Activated T-cell treated with anti-CD3 and anti-CD28 coated beads, Interleukin-2, amount 50 U/mL, for 4 hours (primary cell): ENCODE results near the gene SH3BP4. TPM values are rescaled to one million over a fixed set of nuclear protein-coding genes. Genes with fewer than 3 reads are reported as not detected.

Source experiments
- ATAC-seq, 2 donors: fragments of 200-7000 bp; cut with Tn5 transposase; one replicate each; pipeline ENCODE4 v1.10.0; 2021
- DNase-seq: peaks from one replicate; pipeline ENCODE4 v3.0.0-alpha.2; 2020
- H3K27me3 Mint-ChIP-seq: one replicate; pipeline ENCODE4 v1.8.0; 2021; ENCODE audit warnings: low read depth, mixed read lengths
- H3K36me3 Mint-ChIP-seq: one replicate; pipeline ENCODE4 v1.8.0; 2022; ENCODE audit warnings: mixed read lengths; ENCODE audit not compliant: insufficient read depth
- H3K4me1 Mint-ChIP-seq: one replicate; pipeline ENCODE4 v1.8.0; 2021; ENCODE audit warnings: low read depth, mixed read lengths
- H3K4me3 Mint-ChIP-seq: one replicate; pipeline ENCODE4 v1.8.0; 2021; ENCODE audit warnings: mild to moderate bottlenecking, moderate library complexity, mixed read lengths
- H3K9me3 Mint-ChIP-seq: one replicate; pipeline ENCODE4 v1.8.0; 2021; ENCODE audit warnings: mixed read lengths
- total RNA-seq, 3 donors: library from RNA; stranded (reverse); gene quantifications; one replicate each; pipeline ENCODE4 v1.2.1, GENCODE V29; 2021

Gene SH3BP4
- total RNA-seq: under 1 TPM; 0.18 to 0.46 (median 0.30) TPM

- ATAC-seq (peak; percentile 57 to 65), DNase-seq (no peak)
- peak within 1 kb of the TSS; percentile 77 for H3K4me3 Mint-ChIP-seq
- H3K36me3 Mint-ChIP-seq: no peaks in the 10 kb centered on the region
- peaks cover 78% of the 10 kb centered on the region for H3K27me3 Mint-ChIP-seq
- H3K4me1 Mint-ChIP-seq: peaks cover 12% of the 10 kb centered on the region
- H3K9me3 Mint-ChIP-seq: no peaks in the 10 kb centered on the region
These were observed at the start of gene SH3BP4 for GRCh38 chr2:234951664-234952269. Gene SH3BP4, plus strand, starts transcription at chr2:234952017. Its CDS starts 82,986 bp downstream, at chr2:235035003.

DNA sequence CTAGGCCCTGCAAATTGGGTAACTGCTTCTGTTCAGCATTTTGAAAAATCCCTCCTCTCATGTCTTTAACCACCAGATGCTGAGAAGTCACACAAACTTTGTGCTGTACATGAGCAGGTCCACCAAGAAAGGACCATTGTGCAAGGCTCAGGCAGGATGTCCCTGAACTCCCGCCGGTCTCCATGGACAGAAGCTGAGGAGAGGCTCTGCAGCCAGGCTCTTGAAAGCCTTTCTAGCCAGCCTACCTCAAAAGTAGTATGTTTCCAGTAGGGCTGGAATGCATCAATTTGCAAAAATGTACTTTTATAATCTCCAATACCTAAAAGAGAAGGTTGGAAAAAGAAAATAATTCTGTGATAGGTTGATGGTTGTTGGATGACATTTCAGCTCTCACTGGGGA is 47.0 kb upstream of the SH3BP4 start:
- Mint-ChIP-seq H3K27me3 (no peaks in the 10 kb centered on the region), H3K4me1 (no peaks in the 10 kb centered on the region), H3K4me3 (no peak overlapping the region), H3K9me3 (no peaks in the 10 kb centered on the region), H3K36me3 (no peaks in the 10 kb centered on the region)
- DNase-seq (no peak), ATAC-seq (no peak)

- ATAC-seq: no peak
- H3K9me3 Mint-ChIP-seq: no peaks in the 10 kb centered on the region
- no peak overlapping the region for H3K4me3 Mint-ChIP-seq
- DNase-seq: no peak
- H3K36me3 Mint-ChIP-seq: no peaks in the 10 kb centered on the region
- no peaks in the 10 kb centered on the region for H3K27me3 Mint-ChIP-seq
- H3K4me1 Mint-ChIP-seq: no peaks in the 10 kb centered on the region
These were observed 46.1 kb upstream of the SH3BP4 start for GRCh38 chr2:234905547-234906265.

GRCh38 chr2:234910186-234910679 is 41.6 kb upstream of the SH3BP4 start:
- DNase-seq (no peak), ATAC-seq (no peak)
- no peaks in the 10 kb centered on the region for H3K36me3 Mint-ChIP-seq
- no peak overlapping the region for H3K4me3 Mint-ChIP-seq
- H3K27me3 Mint-ChIP-seq: peaks cover 5% of the 10 kb centered on the region
- no peaks in the 10 kb centered on the region for H3K9me3 Mint-ChIP-seq
- no peaks in the 10 kb centered on the region for H3K4me1 Mint-ChIP-seq

DNA sequence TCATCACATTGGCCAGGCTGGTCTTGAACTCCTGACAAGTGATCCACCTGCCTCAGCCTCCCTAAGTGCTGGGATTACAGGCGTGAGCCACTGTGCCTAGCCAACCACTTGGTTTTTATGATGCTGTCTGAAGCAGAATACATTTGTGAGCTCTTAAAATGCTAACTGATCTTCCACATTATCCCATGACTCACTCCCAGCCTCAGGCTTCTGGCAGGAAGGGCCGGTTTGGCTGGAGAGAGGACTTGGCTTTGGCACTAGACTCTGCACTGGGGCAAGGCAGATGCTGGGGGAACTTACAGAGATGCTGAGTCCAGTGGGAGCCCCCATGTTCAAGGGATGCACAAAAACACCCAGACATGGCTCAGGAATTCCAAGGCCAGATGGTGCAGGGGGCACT is 40.5 kb upstream of the SH3BP4 start:
- Mint-ChIP-seq H3K9me3 (no peaks in the 10 kb centered on the region), H3K4me1 (no peaks in the 10 kb centered on the region), H3K4me3 (no peak overlapping the region), H3K36me3 (no peaks in the 10 kb centered on the region), H3K27me3 (peaks cover 5% of the 10 kb centered on the region)
- no peak for ATAC-seq
- DNase-seq: no peak

DNA sequence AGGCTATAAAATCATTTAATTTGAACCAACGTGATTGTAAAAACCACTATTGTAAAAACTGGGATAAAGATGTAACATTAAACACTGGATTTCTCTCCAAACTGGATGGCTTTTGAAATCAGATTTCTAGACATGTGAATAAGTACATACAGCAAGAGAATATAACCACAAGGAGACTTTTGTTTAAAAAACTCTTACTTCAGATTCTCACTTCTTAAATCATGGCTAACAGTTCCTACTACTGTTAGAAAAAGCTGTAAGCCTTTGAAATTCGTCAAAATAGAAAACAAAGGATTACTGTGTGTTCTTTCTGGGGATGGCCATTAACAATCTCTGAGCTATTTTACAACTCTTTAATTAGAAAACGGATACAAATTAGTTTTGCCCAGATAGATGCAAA is 39.4 kb upstream of the SH3BP4 start:
- DNase-seq (no peak), ATAC-seq (no peak)
- H3K36me3 Mint-ChIP-seq: no peaks in the 10 kb centered on the region
- no peaks in the 10 kb centered on the region for H3K9me3 Mint-ChIP-seq
- H3K27me3 Mint-ChIP-seq: peaks cover 5% of the 10 kb centered on the region
- H3K4me3 Mint-ChIP-seq: no peak overlapping the region
- no peaks in the 10 kb centered on the region for H3K4me1 Mint-ChIP-seq

GRCh38 chr2:234913208-234913626 is 38.6 kb upstream of the SH3BP4 start:
- H3K36me3 Mint-ChIP-seq: no peaks in the 10 kb centered on the region

DNA sequence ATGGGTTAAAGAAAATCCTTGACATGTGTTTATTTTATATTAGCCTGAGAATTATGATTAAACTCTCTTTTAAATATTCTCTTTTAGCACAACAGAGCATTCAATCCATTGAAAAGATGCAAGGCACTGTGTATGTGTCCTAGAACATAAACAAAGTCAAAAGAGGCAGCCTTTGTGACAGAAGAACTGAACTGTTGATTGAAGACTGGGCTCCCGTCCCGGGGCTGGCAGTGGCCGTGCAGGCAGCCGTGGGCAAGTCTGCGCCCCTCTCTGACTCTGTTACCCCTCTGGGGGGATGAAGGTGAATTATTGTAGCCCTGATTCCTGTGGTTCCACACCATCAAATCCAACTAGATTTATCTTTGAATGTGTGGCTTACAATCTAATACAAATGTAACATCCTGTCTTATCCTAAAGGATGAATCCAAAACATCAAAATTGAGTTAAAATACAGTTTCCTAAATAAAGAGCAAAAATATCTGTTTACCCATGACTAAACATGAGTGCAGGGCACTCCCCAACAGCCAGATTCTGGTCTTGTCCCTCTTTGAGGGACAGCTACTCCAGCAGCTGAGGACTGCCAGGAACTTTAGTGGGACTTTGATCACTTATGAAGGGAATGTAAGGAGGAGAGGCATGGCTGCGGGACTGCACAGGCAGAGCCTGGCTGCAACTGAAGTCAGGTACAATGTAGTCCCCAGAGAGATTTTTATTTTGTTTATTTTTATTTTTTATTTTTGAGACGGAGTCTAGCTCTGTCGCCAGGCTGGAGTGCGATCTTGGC is 37.3 kb upstream of the SH3BP4 start:
- Mint-ChIP-seq H3K27me3 (peaks cover 8% of the 10 kb centered on the region), H3K4me3 (no peak overlapping the region), H3K36me3 (no peaks in the 10 kb centered on the region), H3K4me1 (no peaks in the 10 kb centered on the region), H3K9me3 (no peaks in the 10 kb centered on the region)
- no peak for DNase-seq
- ATAC-seq: no peak

More at GRCh38 chr2:234913208-234913626, 38.6 kb upstream of the SH3BP4 start:
- H3K4me3 Mint-ChIP-seq: no peak overlapping the region
- DNase-seq (no peak), ATAC-seq (no peak)
- no peaks in the 10 kb centered on the region for H3K9me3 Mint-ChIP-seq
- peaks cover 5% of the 10 kb centered on the region for H3K27me3 Mint-ChIP-seq
- H3K4me1 Mint-ChIP-seq: no peaks in the 10 kb centered on the region

DNA sequence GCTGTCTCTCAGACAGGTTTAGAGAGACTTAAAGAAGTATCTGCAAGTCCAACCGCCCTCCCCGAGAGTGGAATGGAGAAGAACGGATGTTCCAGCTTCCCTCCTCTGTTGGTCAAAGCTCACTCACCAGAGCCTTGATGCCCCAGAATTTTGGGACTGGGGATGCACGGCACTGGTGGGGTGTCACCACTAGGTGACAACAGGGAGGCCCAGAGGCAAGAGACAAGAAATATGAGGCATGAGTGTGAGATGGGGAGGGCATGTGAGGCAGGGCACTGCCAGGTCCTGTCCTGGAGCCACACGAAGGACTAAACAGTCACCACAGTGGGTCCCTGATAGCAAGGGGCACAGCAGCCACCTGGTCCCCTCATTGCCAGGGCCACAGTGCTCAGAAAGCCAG is 35.1 kb upstream of the SH3BP4 start:
- H3K4me3 Mint-ChIP-seq: no peak overlapping the region
- H3K9me3 Mint-ChIP-seq: no peaks in the 10 kb centered on the region
- DNase-seq (no peak), ATAC-seq (no peak)
- no peaks in the 10 kb centered on the region for H3K4me1 Mint-ChIP-seq
- H3K36me3 Mint-ChIP-seq: no peaks in the 10 kb centered on the region
- peaks cover 8% of the 10 kb centered on the region for H3K27me3 Mint-ChIP-seq

DNA sequence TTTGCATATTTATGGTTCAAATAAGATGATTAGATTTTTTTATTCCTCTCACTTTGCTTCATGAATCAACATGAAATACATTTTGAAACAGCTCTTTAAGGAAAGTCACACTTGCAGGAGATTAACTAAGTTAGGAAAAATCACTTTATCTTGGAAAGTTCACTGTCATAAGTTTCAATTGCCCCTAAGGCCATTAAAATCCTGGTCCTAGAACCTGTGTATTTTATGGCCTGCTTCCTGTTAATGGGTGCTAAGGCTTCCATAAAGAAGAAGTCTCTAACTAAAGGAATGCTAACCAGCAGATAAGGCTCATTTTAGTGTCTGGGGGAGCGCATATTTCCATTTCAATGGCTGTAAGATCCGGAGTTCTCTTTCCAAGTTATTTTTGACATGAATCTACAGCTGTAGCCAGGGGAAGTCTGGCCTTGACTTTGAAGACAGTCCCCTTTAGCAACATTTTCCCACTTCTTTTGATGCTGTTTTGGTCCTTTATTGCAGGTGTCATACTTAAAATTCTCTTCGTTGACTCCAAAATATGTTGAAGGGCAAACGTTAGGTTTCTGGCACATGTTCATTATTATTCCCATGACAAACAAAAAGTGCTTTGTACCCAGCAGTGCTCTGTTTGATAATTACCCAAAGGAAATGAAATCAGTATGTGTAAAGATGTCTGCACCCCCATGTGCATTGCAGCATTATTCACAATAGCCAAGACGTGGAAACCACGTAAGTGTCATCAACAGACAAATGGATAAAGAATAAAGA is 34.4 kb upstream of the SH3BP4 start:
- H3K9me3 Mint-ChIP-seq: no peaks in the 10 kb centered on the region
- DNase-seq: no peak
- no peak overlapping the region for H3K4me3 Mint-ChIP-seq
- H3K27me3 Mint-ChIP-seq: peaks cover 8% of the 10 kb centered on the region
- H3K4me1 Mint-ChIP-seq: no peaks in the 10 kb centered on the region
- H3K36me3 Mint-ChIP-seq: no peaks in the 10 kb centered on the region
- ATAC-seq: no peak

GRCh38 chr2:234919711-234920110 is 32.1 kb upstream of the SH3BP4 start:
- DNase-seq (no peak), ATAC-seq (no peak)
- H3K9me3 Mint-ChIP-seq: no peaks in the 10 kb centered on the region
- H3K36me3 Mint-ChIP-seq: no peaks in the 10 kb centered on the region
- H3K4me3 Mint-ChIP-seq: no peak overlapping the region
- H3K4me1 Mint-ChIP-seq: no peaks in the 10 kb centered on the region
- H3K27me3 Mint-ChIP-seq: peaks cover 4% of the 10 kb centered on the region

DNA sequence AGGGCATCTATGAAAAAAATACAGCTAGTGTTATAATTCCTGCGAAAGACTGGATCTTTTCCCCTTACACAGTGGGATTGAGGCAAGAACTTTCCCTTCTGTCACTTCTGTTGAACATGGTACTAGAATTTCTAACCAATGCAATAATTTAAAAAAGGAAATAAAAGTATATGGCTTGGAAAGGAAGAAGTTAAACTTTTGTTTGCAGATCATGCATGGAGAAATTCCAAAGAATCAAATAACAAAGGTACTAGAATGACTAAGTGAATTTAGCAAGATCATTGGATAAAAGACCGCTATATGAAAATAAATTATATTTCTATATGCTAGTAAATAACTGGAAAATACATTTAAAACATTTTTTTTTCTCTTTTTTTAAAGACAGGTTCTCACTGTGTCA is 31.0 kb upstream of the SH3BP4 start:
- peaks cover 4% of the 10 kb centered on the region for H3K9me3 Mint-ChIP-seq
- H3K4me3 Mint-ChIP-seq: no peak overlapping the region
- peaks cover 8% of the 10 kb centered on the region for H3K27me3 Mint-ChIP-seq
- DNase-seq: no peak
- H3K36me3 Mint-ChIP-seq: no peaks in the 10 kb centered on the region
- H3K4me1 Mint-ChIP-seq: no peaks in the 10 kb centered on the region
- ATAC-seq: no peak

- ATAC-seq (no peak), DNase-seq (no peak)
- peaks cover 4% of the 10 kb centered on the region for H3K27me3 Mint-ChIP-seq
- peaks cover 4% of the 10 kb centered on the region for H3K9me3 Mint-ChIP-seq
- H3K4me3 Mint-ChIP-seq: no peak overlapping the region
- no peaks in the 10 kb centered on the region for H3K36me3 Mint-ChIP-seq
- H3K4me1 Mint-ChIP-seq: no peaks in the 10 kb centered on the region
These were observed 22.8 kb upstream of the SH3BP4 start for GRCh38 chr2:234929002-234929401.

- no peak for DNase-seq
- Mint-ChIP-seq H3K4me3 (no peak overlapping the region), H3K27me3 (peaks cover 4% of the 10 kb centered on the region), H3K9me3 (peaks cover under 1% of the 10 kb centered on the region), H3K36me3 (no peaks in the 10 kb centered on the region), H3K4me1 (no peaks in the 10 kb centered on the region)
- no peak for ATAC-seq
These were observed 21.4 kb upstream of the SH3BP4 start for GRCh38 chr2:234930397-234930796.
